H1 (cell line): Measurements from ENCODE around the gene TBRG4. TPM values are rescaled to one million over a fixed set of nuclear protein-coding genes. Genes with fewer than 3 reads are reported as not detected.

Source experiments
- JUND ChIP-seq: IDR thresholded peaks from 2 replicates; pipeline ENCODE4 v1.6.1; 2011; ENCODE audit warnings: mild to moderate bottlenecking, improper control_type of control experiment, low read length
- RNF2 ChIP-seq: fragments of 200-900, 300-1000 bp; sonication (generic); IDR thresholded peaks from 2 replicates; pipeline ENCODE4 v1.7.1; 2016; ENCODE audit warnings: borderline replicate concordance, low read depth, mild to moderate bottlenecking, antibody characterized with exemption, low read length; ENCODE audit not compliant: poor library complexity, severe bottlenecking; ENCODE audit errors: missing control alignments
- SP4 ChIP-seq: IDR thresholded peaks from 2 replicates; pipeline ENCODE4 v1.6.1; 2012; ENCODE audit warnings: low read length, inconsistent platforms
- polyA plus RNA-seq, 7 experiments: library from polyadenylated mRNA; depleted of rRNA in 3 of 7; stranded (reverse) in 5 of 7; unstranded in 2 of 7; fragments of >200 nt in 5 of 7; fragments of 200-250 nt in 2 of 7; gene quantifications; 1 replicate in 5 of 7; 2 replicates in 1 of 7; 4 replicates in 1 of 7; pipeline versions ENCODE4 v1.2.1 to v1.2.3, GENCODE V29; 2011 to 2013; ENCODE audit warnings: missing spikeins in 2 of 7, mixed read lengths in 2 of 7
- total RNA-seq: library from RNA; stranded (reverse); fragmentation: NEBNext Ultra II Directional; extraction: Animal tissue kit (Norgen Biotek cat#: 25700); gene quantifications from 2 replicates; pipeline ENCODE4 v1.2.1, GENCODE V29; 2021

TBRG4 gene
- total and polyA plus RNA-seq, 2 of the 8 experiments (the other 6 are each of a cell fraction or from before 2014, with no cell fraction given): 110 to 137 TPM

- TF ChIP-seq RNF2 (no peak), SP4 (no peak), JUND (no peak)
Observed at GRCh38 chr7:45158471-45158870, 47.0 kb upstream of the TBRG4 start (continued).
